T-cell (primary cell): ENCODE data around the gene COL15A1. TPM values are rescaled to one million over a fixed set of nuclear protein-coding genes. Genes with fewer than 3 reads are reported as not detected.
A peak's percentile ranks its signal among the peaks of the same experiment; 100 is the strongest.

ENCODE experiments used
- ATAC-seq, 4 experiments: fragments of 200-7000 bp in 3 of 4; fragments of 150-1000 bp in 1 of 4; cut with Tn5 transposase; replicated peaks in 1 of 4; 1 replicate in 3 of 4; 2 replicates in 1 of 4; pipeline ENCODE4 v1.10.0; 2021; ENCODE audit warnings: moderate library complexity in 3 of 4, mild to moderate bottlenecking in 2 of 4, moderate number of reproducible peaks in 1 of 4
- CTCF ChIA-PET, 2 donors: fragments of 300-600 bp; sonication (Branson Sonifier 250); formaldehyde crosslinking; loops; one replicate each; lab custom pipeline; 2022; ENCODE audit warnings: antibody characterized with exemption in 2 of 2; lab: Charles Lee
- POLR2A ChIA-PET, 2 donors: fragments of 300-600 bp; sonication (Branson Sonifier 250); formaldehyde crosslinking; loops; one replicate each; lab custom pipeline; 2022; ENCODE audit warnings: antibody characterized with exemption in 2 of 2; lab: Charles Lee
- DNase-seq, 35 experiments: peaks; one replicate each; pipeline versions ENCODE4 v3.0.0 to v3.0.0-alpha.2; 2013 to 2023
- H3K27ac ChIP-seq: one replicate; pipeline ENCODE4 v1.5.1; 2013; ENCODE audit warnings: low read length
- H3K27me3 ChIP-seq, 2 experiments: replicated peaks in 1 of 2; 1 replicate in 1 of 2; 2 replicates in 1 of 2; pipeline versions ENCODE4 v1.6.1 to v1.7.0; 2013; ENCODE audit warnings: low read length in 1 of 2, mixed read lengths in 1 of 2; ENCODE audit not compliant: control insufficient read depth in 2 of 2, insufficient read depth in 2 of 2; ENCODE audit errors: extremely low read depth in 1 of 2
- H3K36me3 ChIP-seq, 2 donors: 1 replicate in 1 of 2; 2 replicates in 1 of 2; pipeline versions ENCODE4 v1.6.1 to v1.7.0; 2013; ENCODE audit warnings: low read length in 1 of 2; ENCODE audit not compliant: control insufficient read depth in 2 of 2, insufficient read depth in 1 of 2; ENCODE audit errors: extremely low read depth in 1 of 2
- H3K4me1 ChIP-seq, 2 experiments: 1 replicate in 1 of 2; 2 replicates in 1 of 2; pipeline versions ENCODE4 v1.6.1 to v1.7.0; 2013; ENCODE audit warnings: low read length in 2 of 2, mixed read lengths in 1 of 2; ENCODE audit not compliant: insufficient read depth in 2 of 2, control insufficient read depth in 1 of 2; ENCODE audit errors: extremely low read depth in 1 of 2
- H3K4me3 ChIP-seq, 2 donors: 1 replicate in 1 of 2; 2 replicates in 1 of 2; pipeline versions ENCODE4 v1.5.1 to v1.7.0; 2013; ENCODE audit warnings: mild to moderate bottlenecking in 2 of 2, low read length in 1 of 2, moderate library complexity in 1 of 2; ENCODE audit not compliant: control insufficient read depth in 1 of 2; ENCODE audit errors: extremely low read depth in 1 of 2
- H3K9me3 ChIP-seq: 2 replicates; pipeline ENCODE4 v1.7.0; 2013
- H3K27ac Mint-ChIP-seq, 2 donors: one replicate each; pipeline ENCODE4 v1.8.0; 2020 to 2021; ENCODE audit warnings: mild to moderate bottlenecking in 2 of 2, mixed read lengths in 2 of 2
- H3K27me3 Mint-ChIP-seq, 2 donors: one replicate each; pipeline ENCODE4 v1.8.0; 2021 to 2022; ENCODE audit warnings: mixed read lengths in 2 of 2
- H3K36me3 Mint-ChIP-seq: one replicate; pipeline ENCODE4 v1.8.0; 2021; ENCODE audit warnings: mixed read lengths
- H3K4me1 Mint-ChIP-seq, 3 donors: one replicate each; pipeline ENCODE4 v1.8.0; 2020 to 2022; ENCODE audit warnings: mixed read lengths in 3 of 3, mild to moderate bottlenecking in 1 of 3
- H3K4me3 Mint-ChIP-seq, 3 donors: one replicate each; pipeline ENCODE4 v1.8.0; 2020 to 2022; ENCODE audit warnings: mild to moderate bottlenecking in 3 of 3, mixed read lengths in 3 of 3, moderate library complexity in 3 of 3
- H3K9me3 Mint-ChIP-seq, 3 donors: one replicate each; pipeline ENCODE4 v1.8.0; 2020 to 2022; ENCODE audit warnings: mixed read lengths in 3 of 3
- WGBS: methylation state at CpG from one replicate; pipeline ENCODE4 v1.1.5; 2013; ENCODE audit warnings: missing lambda C conversion rate; ENCODE audit not compliant: insufficient coverage; 5-methylcytosine and 5-hydroxymethylcytosine counted together
- total RNA-seq, 35 experiments: library from RNA in 6 of 35; stranded (reverse) in 6 of 35; fragments of 120-200 nt in 1 of 35; gene quantifications; one replicate each; pipeline versions ENCODE4 v1.2.1 to v1.2.4 and lab custom pipeline; 2013 to 2026

Gene COL15A1
- total RNA-seq, 5 donors from 2014 or later (not counting 1 experiment from before 2014, with no cell fraction given), result 0.15 to 0.20 (median 0.19) TPM; not detected in 2

GRCh38 chr9:99018653-99019052, 74.9 kb downstream of the COL15A1 start:
- H3K36me3 ChIP-seq, result no peaks in the 10 kb centered on the region
- CTCF ChIA-PET, result interaction anchor here (1.1 to 1.4 kb wide), 2 partner anchors 39 to 122 kb away, joined by 4 read pairs; no protein-coding TSS in a partner anchor
- H3K4me3 Mint-ChIP-seq, result no peak overlapping the region
- no peak overlapping the region for H3K4me3 ChIP-seq
- WGBS, result 71% methylated on average over 1 of the region's 1 CpG
- H3K36me3 Mint-ChIP-seq, result no peaks in the 10 kb centered on the region
- H3K4me1 ChIP-seq, result peaks cover 7 to 17% of the 10 kb centered on the region in 2 experiments
- H3K9me3 ChIP-seq, result no peaks in the 10 kb centered on the region
- H3K4me1 Mint-ChIP-seq, result peaks cover 19 to 21% (median 20%) of the 10 kb centered on the region in 3 donors
- H3K27me3 Mint-ChIP-seq, result no peaks in the 10 kb centered on the region
- ATAC-seq (no peak), DNase-seq (no peak)
- POLR2A ChIA-PET, result interaction anchor here in 1 of 2 donors (0.6 kb wide), 1 partner anchor 33 kb away, joined by 3 read pairs; no protein-coding TSS in a partner anchor
- no peak overlapping the region for H3K27ac ChIP-seq
- no peaks in the 10 kb centered on the region for H3K27me3 ChIP-seq
- H3K27ac Mint-ChIP-seq, result peak overlapping the region in 1 of 2 donors; percentile 55
- H3K9me3 Mint-ChIP-seq, result no peaks in the 10 kb centered on the region

- Mint-ChIP-seq H3K4me3 (no peak overlapping the region), H3K4me1 (peaks cover 8 to 11% (median 10%) of the 10 kb centered on the region in 3 donors), H3K9me3 (no peaks in the 10 kb centered on the region), H3K36me3 (no peaks in the 10 kb centered on the region), H3K27ac (no peak overlapping the region), H3K27me3 (no peaks in the 10 kb centered on the region)
- no peaks in the 10 kb centered on the region for H3K36me3 ChIP-seq
- no peak overlapping the region for H3K27ac ChIP-seq
- peaks cover 0 to 11% of the 10 kb centered on the region in 2 experiments for H3K4me1 ChIP-seq
- no peak for DNase-seq
- POLR2A ChIA-PET, result no interaction called here
- no peak overlapping the region for H3K4me3 ChIP-seq
- no peak for ATAC-seq
- H3K27me3 ChIP-seq, result no peaks in the 10 kb centered on the region
- CTCF ChIA-PET, result interaction anchor here in 1 of 2 donors (1.1 kb wide), 1 partner anchor 121 kb away, joined by 4 read pairs; no protein-coding TSS in a partner anchor
- WGBS, result 100% methylated on average over 1 of the region's 4 CpGs
- no peaks in the 10 kb centered on the region for H3K9me3 ChIP-seq
These were observed 76.0 kb downstream of the COL15A1 start for GRCh38 chr9:99019510-99020331.

- ChIA-PET POLR2A (no interaction called here), CTCF (interaction anchor here in 1 of 2 donors (0.6 kb wide), 1 partner anchor 118 kb away, joined by 3 read pairs; no protein-coding TSS in a partner anchor)
- DNase-seq, result no peak
- H3K27me3 Mint-ChIP-seq, result no peaks in the 10 kb centered on the region
- H3K4me3 ChIP-seq, result no peak overlapping the region
- peaks cover 10 to 15% (median 12%) of the 10 kb centered on the region in 3 donors for H3K4me1 Mint-ChIP-seq
- H3K27ac Mint-ChIP-seq, result no peak overlapping the region
- H3K9me3 Mint-ChIP-seq, result no peaks in the 10 kb centered on the region
- peaks cover 0 to 11% of the 10 kb centered on the region in 2 experiments for H3K4me1 ChIP-seq
- H3K27me3 ChIP-seq, result no peaks in the 10 kb centered on the region
- no peak overlapping the region for H3K27ac ChIP-seq
- WGBS, result no CpG with 5 or more reads among the region's 8 CpGs
- no peaks in the 10 kb centered on the region for H3K36me3 ChIP-seq
- H3K36me3 Mint-ChIP-seq, result no peaks in the 10 kb centered on the region
- no peak overlapping the region for H3K4me3 Mint-ChIP-seq
- no peaks in the 10 kb centered on the region for H3K9me3 ChIP-seq
- no peak for ATAC-seq
These were observed 77.2 kb downstream of the COL15A1 start for GRCh38 chr9:99020786-99021436.

GRCh38 chr9:99021512-99021911, 77.8 kb downstream of the COL15A1 start:
- CTCF ChIA-PET, result no interaction called here

GRCh38 chr9:99023231-99023630, 79.5 kb downstream of the COL15A1 start:
- no peaks in the 10 kb centered on the region for H3K9me3 Mint-ChIP-seq
- no peaks in the 10 kb centered on the region for H3K27me3 Mint-ChIP-seq
- WGBS, result 86% methylated on average over 3 of the region's 8 CpGs
- no peak for ATAC-seq
- DNase-seq, result no peak
- ChIA-PET POLR2A (no interaction called here), CTCF (no interaction called here)
- Histone ChIP-seq H3K27ac (no peak overlapping the region), H3K9me3 (no peaks in the 10 kb centered on the region), H3K36me3 (no peaks in the 10 kb centered on the region), H3K4me1 (peaks cover 9 to 24% of the 10 kb centered on the region in 2 experiments), H3K27me3 (no peaks in the 10 kb centered on the region), H3K4me3 (no peak overlapping the region)
- H3K36me3 Mint-ChIP-seq, result no peaks in the 10 kb centered on the region
- peaks cover 26 to 38% (median 29%) of the 10 kb centered on the region in 3 donors for H3K4me1 Mint-ChIP-seq
- no peak overlapping the region for H3K4me3 Mint-ChIP-seq
- H3K27ac Mint-ChIP-seq, result no peak overlapping the region

More at GRCh38 chr9:99021512-99021911, 77.8 kb downstream of the COL15A1 start:
- Mint-ChIP-seq H3K9me3 (no peaks in the 10 kb centered on the region), H3K36me3 (no peaks in the 10 kb centered on the region), H3K27ac (no peak overlapping the region), H3K27me3 (no peaks in the 10 kb centered on the region), H3K4me3 (no peak overlapping the region), H3K4me1 (peaks cover 12 to 21% (median 14%) of the 10 kb centered on the region in 3 donors)
- WGBS, result 96% methylated on average over 3 of the region's 3 CpGs
- H3K27me3 ChIP-seq, result no peaks in the 10 kb centered on the region
- H3K4me3 ChIP-seq, result no peak overlapping the region
- ATAC-seq, result no peak
- H3K9me3 ChIP-seq, result no peaks in the 10 kb centered on the region
- POLR2A ChIA-PET, result no interaction called here
- no peak for DNase-seq
- no peak overlapping the region for H3K27ac ChIP-seq
- H3K4me1 ChIP-seq, result peaks cover 0 to 16% of the 10 kb centered on the region in 2 experiments
- no peaks in the 10 kb centered on the region for H3K36me3 ChIP-seq

GRCh38 chr9:99023831-99024230, 80.1 kb downstream of the COL15A1 start:
- no peaks in the 10 kb centered on the region for H3K27me3 Mint-ChIP-seq
- no peaks in the 10 kb centered on the region for H3K36me3 Mint-ChIP-seq
- no peaks in the 10 kb centered on the region for H3K9me3 Mint-ChIP-seq
- H3K4me1 Mint-ChIP-seq, result peaks cover 26 to 40% (median 27%) of the 10 kb centered on the region in 3 donors
- H3K4me3 Mint-ChIP-seq, result no peak overlapping the region
- H3K27ac ChIP-seq, result no peak overlapping the region
- H3K4me1 ChIP-seq, result peaks cover 9 to 24% of the 10 kb centered on the region in 2 experiments
- WGBS, result no CpG with 5 or more reads among the region's 1 CpG
- CTCF ChIA-PET, result no interaction called here
- no peaks in the 10 kb centered on the region for H3K27me3 ChIP-seq
- H3K27ac Mint-ChIP-seq, result no peak overlapping the region
- DNase-seq (no peak), ATAC-seq (no peak)
- H3K36me3 ChIP-seq, result no peaks in the 10 kb centered on the region
- H3K9me3 ChIP-seq, result no peaks in the 10 kb centered on the region
- no peak overlapping the region for H3K4me3 ChIP-seq
- POLR2A ChIA-PET, result no interaction called here
